MCF 10A (cell line): ENCODE results near the gene MCC. TPM values are rescaled to one million over a fixed set of nuclear protein-coding genes. Genes with fewer than 3 reads are reported as not detected.

Source experiments
- BruUV-seq: library from RNA; stranded (reverse); fragments of 400-500 nt; replicated peaks from 2 replicates; lab custom pipeline; 2021; lab: Mats Ljungman, UMichigan
- CTCF ChIA-PET: fragments of 300-600 bp; sonication (Branson Sonifier 250); formaldehyde crosslinking; extraction: SDS; loops from one replicate; lab custom pipeline; 2021; ENCODE audit warnings: antibody characterized with exemption, inconsistent platforms; lab: Yijun Ruan, JAX
- POLR2A ChIA-PET: fragments of 300-600, 350-650 bp; sonication (Branson Sonifier 250); formaldehyde crosslinking; extraction: SDS; loops from one replicate; lab custom pipeline; 2020; ENCODE audit warnings: antibody characterized with exemption, inconsistent platforms; lab: Yijun Ruan, JAX
- DNase-seq: peaks from one replicate; pipeline ENCODE4 v3.0.0-alpha.2; 2018; ENCODE audit not compliant: unreplicated experiment
- H3K27ac Mint-ChIP-seq: one replicate; pipeline ENCODE4 v1.8.0; 2022; ENCODE audit warnings: mild to moderate bottlenecking, low read depth, mixed read lengths; ENCODE audit not compliant: unreplicated experiment
- H3K27me3 Mint-ChIP-seq: one replicate; pipeline ENCODE4 v1.8.0; 2022; ENCODE audit warnings: mixed read lengths; ENCODE audit not compliant: insufficient read depth, unreplicated experiment
- H3K36me3 Mint-ChIP-seq: one replicate; pipeline ENCODE4 v1.8.0; 2022; ENCODE audit warnings: mild to moderate bottlenecking, moderate library complexity, mixed read lengths; ENCODE audit not compliant: insufficient read depth, unreplicated experiment
- H3K4me1 Mint-ChIP-seq: one replicate; pipeline ENCODE4 v1.8.0; 2022; ENCODE audit warnings: mixed read lengths; ENCODE audit not compliant: insufficient read depth, unreplicated experiment
- H3K4me3 Mint-ChIP-seq: one replicate; pipeline ENCODE4 v1.8.0; 2022; ENCODE audit warnings: mild to moderate bottlenecking, moderate library complexity, mixed read lengths; ENCODE audit not compliant: unreplicated experiment
- H3K9me3 Mint-ChIP-seq: one replicate; pipeline ENCODE4 v1.8.0; 2022; ENCODE audit warnings: mixed read lengths; ENCODE audit not compliant: unreplicated experiment
- CTCF ChIP-seq: fragments of 200-600 bp; IDR thresholded peaks from one replicate; pipeline ENCODE4 v1.8.0; 2022; ENCODE audit warnings: antibody characterized with exemption, mild to moderate bottlenecking; ENCODE audit not compliant: unreplicated experiment
- intact Hi-C: fragments of 100-400 bp; cut with micrococcal nuclease; formaldehyde crosslinking; loops from 2 replicates; pipeline ENCODE4 v1.14.1; 2022
- total RNA-seq: library from RNA; stranded (reverse); gene quantifications from 2 replicates; pipeline ENCODE4 v1.2.3, GENCODE V29; 2022

The MCC gene
- total RNA-seq, 1 experiment from 2014 or later, result 25.3 TPM

- no TSS peak for BruUV-seq
- Mint-ChIP-seq H3K9me3 (no peaks in the 10 kb centered on the region), H3K36me3 (peaks cover 58% of the 10 kb centered on the region), H3K4me1 (peaks cover 10% of the 10 kb centered on the region), H3K4me3 (no peak overlapping the region), H3K27ac (no peak overlapping the region), H3K27me3 (no peaks in the 10 kb centered on the region)
- no peak for DNase-seq
- no peak for TF ChIP-seq CTCF
- ChIA-PET CTCF (interaction anchor here (0.7 to 1.5 kb wide), 3 partner anchors 22 to 496 kb away, joined by 3 to 7 read pairs (median 3); no protein-coding TSS in a partner anchor), POLR2A (interaction anchor here (1.2 kb wide), 1 partner anchor 277 kb away, joined by 5 read pairs; no protein-coding TSS in a partner anchor)
- intact Hi-C loops, result no loop called here
Observed at GRCh38 chr5:113017881-113018635, 470.2 kb downstream of the MCC start.

DNA sequence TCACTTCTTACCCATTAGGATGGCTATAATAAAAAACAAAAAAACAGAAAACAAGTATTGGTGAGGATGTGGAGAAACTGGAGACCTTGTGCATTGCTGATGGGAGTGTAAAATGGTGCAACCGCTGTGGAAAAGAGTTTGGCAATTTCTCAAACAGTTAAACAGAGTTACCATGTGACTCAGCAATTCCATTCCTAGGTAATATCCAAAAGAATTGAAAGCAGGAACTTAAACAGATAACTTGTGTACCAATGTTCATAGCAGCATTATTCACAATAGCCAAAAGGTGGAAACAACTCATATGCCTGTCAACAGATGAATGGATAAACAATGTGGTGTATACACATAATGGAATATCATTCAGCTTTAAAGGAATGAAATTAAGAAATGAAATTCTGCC lies 482.8 kb downstream of the MCC start:
- DNase-seq, result peak; percentile 67
- peaks cover 78% of the 10 kb centered on the region for H3K36me3 Mint-ChIP-seq
- POLR2A ChIA-PET, result no interaction called here

GRCh38 chr5:113003763-113004162 lies 484.5 kb downstream of the MCC start:
- no peak for DNase-seq
- no TSS peak for BruUV-seq
- CTCF ChIA-PET, result no interaction called here
- H3K4me1 Mint-ChIP-seq, result peaks cover 5% of the 10 kb centered on the region
- intact Hi-C loops, result no loop called here
- H3K36me3 Mint-ChIP-seq, result peaks cover 74% of the 10 kb centered on the region
- no peaks in the 10 kb centered on the region for H3K27me3 Mint-ChIP-seq
- POLR2A ChIA-PET, result interaction anchor here (1.3 kb wide), 1 partner anchor 27 kb away, joined by 3 read pairs; the partner anchor contains the start of gene DCP2
- no peak overlapping the region for H3K4me3 Mint-ChIP-seq
- TF ChIP-seq CTCF, result no peak
- no peak overlapping the region for H3K27ac Mint-ChIP-seq
- H3K9me3 Mint-ChIP-seq, result no peaks in the 10 kb centered on the region

More for the DNA sequence above, 482.8 kb downstream of the MCC start:
- H3K4me1 Mint-ChIP-seq, result peaks cover 5% of the 10 kb centered on the region
- CTCF ChIA-PET, result interaction anchor here (0.6 to 2.1 kb wide), 2 partner anchors 9 to 397 kb away, joined by 3 to 10 read pairs; no protein-coding TSS in a partner anchor
- H3K4me3 Mint-ChIP-seq, result no peak overlapping the region
- BruUV-seq, result no TSS peak
- H3K27ac Mint-ChIP-seq, result no peak overlapping the region
- no peaks in the 10 kb centered on the region for H3K9me3 Mint-ChIP-seq
- H3K27me3 Mint-ChIP-seq, result no peaks in the 10 kb centered on the region
- TF ChIP-seq CTCF, result no peak
- intact Hi-C loops, result no loop called here

GRCh38 chr5:113002423-113002822 lies 485.8 kb downstream of the MCC start:
- no TSS peak for BruUV-seq

More at GRCh38 chr5:113002423-113002822, 485.8 kb downstream of the MCC start:
- intact Hi-C loops, result no loop called here
- peaks cover 65% of the 10 kb centered on the region for H3K36me3 Mint-ChIP-seq
- ChIA-PET POLR2A (interaction anchor here (1.0 to 1.3 kb wide), 2 partner anchors 26 to 513 kb away, joined by 3 read pairs; partner anchors contain the start of gene DCP2), CTCF (interaction anchor here (0.6 to 0.8 kb wide), 4 partner anchors 159 to 665 kb away, joined by 3 to 4 read pairs (median 3); no protein-coding TSS in a partner anchor)
- no peaks in the 10 kb centered on the region for H3K9me3 Mint-ChIP-seq
- no peak for TF ChIP-seq CTCF
- peaks cover 5% of the 10 kb centered on the region for H3K4me1 Mint-ChIP-seq
- no peak overlapping the region for H3K27ac Mint-ChIP-seq
- DNase-seq, result no peak
- H3K27me3 Mint-ChIP-seq, result no peaks in the 10 kb centered on the region
- H3K4me3 Mint-ChIP-seq, result no peak overlapping the region
